GM12801 (cell line): ENCODE results near the gene LIPN.

ENCODE experiments used
- TF ChIP-seq, protein P1 (sequence below): IDR thresholded peaks from one replicate; pipeline ENCODE4 v1.5.1; 2011; ENCODE audit warnings: control low read depth; ENCODE audit not compliant: insufficient read length; ENCODE audit errors: extremely low read depth

LIPN gene

GRCh38 chr10:88786032-88786770, 26.4 kb downstream of the LIPN start:
- TF ChIP-seq, protein P1, sequence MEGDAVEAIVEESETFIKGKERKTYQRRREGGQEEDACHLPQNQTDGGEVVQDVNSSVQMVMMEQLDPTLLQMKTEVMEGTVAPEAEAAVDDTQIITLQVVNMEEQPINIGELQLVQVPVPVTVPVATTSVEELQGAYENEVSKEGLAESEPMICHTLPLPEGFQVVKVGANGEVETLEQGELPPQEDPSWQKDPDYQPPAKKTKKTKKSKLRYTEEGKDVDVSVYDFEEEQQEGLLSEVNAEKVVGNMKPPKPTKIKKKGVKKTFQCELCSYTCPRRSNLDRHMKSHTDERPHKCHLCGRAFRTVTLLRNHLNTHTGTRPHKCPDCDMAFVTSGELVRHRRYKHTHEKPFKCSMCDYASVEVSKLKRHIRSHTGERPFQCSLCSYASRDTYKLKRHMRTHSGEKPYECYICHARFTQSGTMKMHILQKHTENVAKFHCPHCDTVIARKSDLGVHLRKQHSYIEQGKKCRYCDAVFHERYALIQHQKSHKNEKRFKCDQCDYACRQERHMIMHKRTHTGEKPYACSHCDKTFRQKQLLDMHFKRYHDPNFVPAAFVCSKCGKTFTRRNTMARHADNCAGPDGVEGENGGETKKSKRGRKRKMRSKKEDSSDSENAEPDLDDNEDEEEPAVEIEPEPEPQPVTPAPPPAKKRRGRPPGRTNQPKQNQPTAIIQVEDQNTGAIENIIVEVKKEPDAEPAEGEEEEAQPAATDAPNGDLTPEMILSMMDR = no peak

GRCh38 chr10:88787463-88787862, 27.6 kb downstream of the LIPN start:
- TF ChIP-seq, protein P1 = no peak

DNA sequence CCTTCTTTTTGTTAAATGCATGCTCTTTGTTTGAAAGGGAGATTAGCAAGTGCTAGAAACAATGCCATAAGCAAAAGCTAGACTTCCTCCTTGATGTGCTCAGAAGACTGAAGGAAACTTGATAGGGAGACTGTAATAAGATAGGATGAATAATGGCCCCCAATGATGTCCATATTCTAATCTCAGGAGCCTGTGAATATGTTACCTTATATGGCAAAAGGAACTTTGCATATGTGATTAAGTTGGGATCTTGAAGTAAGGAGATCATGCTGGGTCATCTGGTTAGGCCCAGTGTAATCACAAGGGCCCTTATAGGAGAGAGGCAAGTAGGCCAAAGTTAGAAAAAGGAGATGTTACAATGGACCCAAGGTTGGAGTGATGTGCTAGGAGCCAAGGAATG, 29.1 kb downstream of the LIPN start:
- TF ChIP-seq, protein P1 = no peak

- TF ChIP-seq, protein P1 = no peak
Measured at GRCh38 chr10:88791924-88792323, 32.1 kb downstream of the LIPN start.

GRCh38 chr10:88792661-88793060, 32.8 kb downstream of the LIPN start:
- TF ChIP-seq, protein P1 = no peak

GRCh38 chr10:88793712-88794299, 34.0 kb downstream of the LIPN start:
- TF ChIP-seq, protein P1 = no peak

GRCh38 chr10:88794731-88795130, 34.9 kb downstream of the LIPN start:
- TF ChIP-seq, protein P1 = no peak
